GM18951 (cell line): ENCODE measurements around the gene LRRC7.
"Not testable (repeated sequence)": the region's sequence is repeated elsewhere in the genome, so short reads cannot be mapped to it uniquely, and the experiment has no call there.

Experiments
- POLR2A ChIP-seq: IDR thresholded peaks from 4 replicates; pipeline ENCODE4 v1.6.1; 2011; ENCODE audit warnings: mild to moderate bottlenecking; ENCODE audit not compliant: insufficient read length, insufficient read depth; ENCODE audit errors: extremely low read depth
- in situ Hi-C: fragments of 300-500 bp; cut with MboI; formaldehyde crosslinking; loops from one replicate; pipeline ENCODE4 v1.12.0; 2022; ENCODE audit warnings: low sequenced_read_pairs, mixed read lengths, inconsistent platforms; ENCODE audit not compliant: unreplicated experiment

Gene LRRC7

GRCh38 chr1:69688193-69688592, 120.5 kb downstream of the LRRC7 start:
- in situ Hi-C loops: no loop called here
- no peak for TF ChIP-seq POLR2A

GRCh38 chr1:69691179-69691578, 123.5 kb downstream of the LRRC7 start:
- TF ChIP-seq POLR2A: no peak

GRCh38 chr1:69693921-69694675, 126.4 kb downstream of the LRRC7 start:
- in situ Hi-C loops: no loop called here
- no peak for TF ChIP-seq POLR2A

More at GRCh38 chr1:69691179-69691578, 123.5 kb downstream of the LRRC7 start:
- in situ Hi-C loops: no loop called here

DNA sequence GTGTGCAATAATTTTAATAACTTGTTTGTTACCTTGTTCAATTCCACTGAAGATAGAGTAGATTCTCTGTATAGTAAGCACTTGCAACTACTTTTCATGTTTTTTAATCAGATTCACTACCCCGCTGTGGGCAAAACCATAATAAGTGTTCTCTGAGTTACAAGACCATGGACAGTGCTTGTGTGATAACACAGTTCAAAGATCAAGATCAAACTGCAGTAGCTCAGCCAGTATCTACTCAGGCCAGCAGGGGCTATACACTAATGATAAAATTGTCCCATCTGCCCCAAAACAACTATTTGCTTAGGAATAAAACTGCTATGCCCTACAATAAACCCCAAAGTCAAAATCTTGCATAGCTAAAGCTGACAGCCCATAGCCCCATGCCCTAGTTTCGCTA, 129.6 kb downstream of the LRRC7 start:
- no peak for TF ChIP-seq POLR2A
- in situ Hi-C loops: no loop called here

- no peak for TF ChIP-seq POLR2A
- in situ Hi-C loops: no loop called here
Measured at GRCh38 chr1:69700770-69701169, 133.0 kb downstream of the LRRC7 start.

DNA sequence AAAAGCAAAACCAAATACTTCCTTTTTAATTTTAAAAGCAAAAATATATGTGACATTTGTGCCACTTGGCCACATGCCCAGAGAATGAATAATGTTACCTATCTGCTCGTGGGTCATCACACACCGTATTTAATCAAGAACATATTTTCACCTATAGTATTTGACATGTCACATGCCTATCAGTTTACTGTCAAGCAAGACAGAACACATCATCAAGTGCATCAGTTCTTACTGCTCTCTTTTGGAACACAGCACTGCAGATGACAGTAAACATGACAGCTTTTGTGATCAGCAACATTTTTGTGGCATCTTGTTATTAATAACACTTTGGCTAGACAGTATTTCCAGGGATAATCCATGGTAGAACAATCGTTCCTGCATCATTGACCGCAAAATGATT, 134.4 kb downstream of the LRRC7 start:
- in situ Hi-C loops: no loop called here
- no peak for TF ChIP-seq POLR2A

DNA sequence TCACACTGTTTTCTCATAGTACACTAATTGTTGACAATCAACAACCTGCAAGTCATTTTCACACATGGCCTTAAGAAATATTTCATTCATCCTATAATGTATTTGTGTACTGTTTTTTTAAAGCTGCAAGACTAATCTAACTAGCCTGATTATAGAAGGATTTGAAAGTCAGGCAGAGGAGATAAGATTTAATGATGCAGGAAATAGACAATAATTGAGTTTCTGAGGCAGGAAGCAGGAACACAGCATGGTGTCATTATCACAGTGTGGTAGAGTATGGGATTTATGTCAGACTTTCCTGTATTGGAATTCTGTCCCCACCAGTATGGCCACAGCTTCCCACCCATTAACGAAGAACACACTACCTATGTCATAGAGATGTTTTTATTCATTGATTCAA, 138.8 kb downstream of the LRRC7 start:
- in situ Hi-C loops: no loop called here
- TF ChIP-seq POLR2A: no peak

- in situ Hi-C loops: no loop called here
Measured at GRCh38 chr1:69707103-69707502, 139.4 kb downstream of the LRRC7 start.

GRCh38 chr1:69710484-69711189, 142.9 kb downstream of the LRRC7 start:
- TF ChIP-seq POLR2A: no peak
- in situ Hi-C loops: no loop called here

More at GRCh38 chr1:69707103-69707502, 139.4 kb downstream of the LRRC7 start:
- TF ChIP-seq POLR2A: no peak

DNA sequence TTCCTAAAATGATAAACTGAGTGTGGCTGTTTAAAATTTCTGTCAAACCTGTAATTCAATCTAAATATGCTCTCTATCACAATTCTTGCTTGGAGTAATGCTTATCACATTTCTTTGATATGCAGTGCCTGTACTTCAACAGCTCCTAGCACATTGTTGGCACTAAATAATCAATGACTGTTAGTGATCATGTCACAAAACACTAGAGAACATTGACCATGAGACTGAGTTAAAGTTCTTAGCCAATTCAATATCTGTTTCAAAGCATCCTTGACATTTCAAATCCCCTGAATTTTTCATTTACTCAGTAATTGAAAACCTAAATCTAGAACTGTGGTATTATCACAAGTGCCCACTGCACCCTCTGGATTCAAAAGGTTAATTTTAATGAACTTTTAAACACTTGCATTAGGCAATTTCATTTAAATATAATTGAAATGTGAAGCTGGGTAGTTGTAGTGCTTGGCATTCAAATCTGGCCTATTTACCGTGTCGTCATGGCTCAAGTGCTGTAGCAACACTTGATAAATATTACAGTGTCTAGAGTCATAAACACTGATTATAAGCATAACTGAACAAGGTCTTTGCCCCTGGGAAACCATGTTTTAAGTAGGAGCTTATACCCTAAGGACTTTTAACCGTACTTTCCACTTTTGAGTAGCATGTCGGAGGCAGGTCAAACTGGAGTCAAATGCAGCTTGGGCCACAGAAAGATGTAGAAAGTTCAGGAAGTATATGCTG, 143.6 kb downstream of the LRRC7 start:
- in situ Hi-C loops: no loop called here
- TF ChIP-seq POLR2A: no peak

- in situ Hi-C loops: not testable (repeated sequence)
Measured at GRCh38 chr1:69717834-69718233, 150.1 kb downstream of the LRRC7 start.

DNA sequence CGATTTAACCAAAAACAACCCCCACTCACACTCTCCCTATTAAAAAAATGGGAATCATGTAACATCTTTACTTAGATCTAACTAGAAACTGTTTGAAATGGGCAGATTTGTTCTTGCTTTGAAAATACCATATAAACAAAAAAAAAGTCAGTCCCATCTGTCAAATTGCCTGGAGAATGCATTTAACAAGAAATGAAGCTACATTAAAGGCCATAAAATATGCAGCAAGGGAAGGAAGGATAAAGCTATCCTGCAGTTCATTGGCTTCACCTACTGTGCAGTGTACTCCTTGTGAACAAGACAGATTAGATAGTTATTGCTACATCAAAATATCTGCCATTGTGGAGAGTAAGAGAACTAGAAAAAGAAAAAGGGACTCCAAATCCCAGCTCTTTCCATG, 160.5 kb downstream of the LRRC7 start:
- in situ Hi-C loops: loop anchor here (25.0 kb wide), 1 partner anchor 1591 kb away; no protein-coding TSS in a partner anchor
- no peak for TF ChIP-seq POLR2A

DNA sequence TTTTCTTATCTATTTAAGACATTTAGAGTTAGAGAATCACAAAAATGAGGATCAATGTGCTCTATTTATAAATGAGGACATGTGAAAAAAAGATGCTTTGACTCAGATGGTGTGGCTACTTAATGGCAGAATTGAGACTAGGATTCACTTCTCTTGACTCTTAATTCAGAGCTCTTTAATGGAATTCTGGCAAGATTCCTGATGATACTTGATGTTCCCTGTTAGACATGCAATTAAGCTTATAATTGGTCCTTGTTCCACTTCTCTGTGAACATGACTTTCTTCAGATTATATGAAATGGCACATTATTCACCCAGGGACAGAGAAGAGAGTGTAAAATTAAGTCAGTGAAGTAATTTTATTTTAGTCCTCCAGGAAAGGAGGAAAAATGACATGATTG, 165.3 kb downstream of the LRRC7 start:
- no peak for TF ChIP-seq POLR2A
- in situ Hi-C loops: loop anchor here (25.0 kb wide), 1 partner anchor 1596 kb away; no protein-coding TSS in a partner anchor
